K562 (cell line): ENCODE data around the gene TEAD4. TPM values are rescaled to one million over a fixed set of nuclear protein-coding genes. Genes with fewer than 3 reads are reported as not detected.

Source experiments
- CEBPG ChIP-seq, 3 experiments: fragments of 200-800 bp in 1 of 3; sonication (Bioruptor generic) in 1 of 3; sonication (generic) in 1 of 3; formaldehyde crosslinking in 1 of 3; IDR thresholded peaks in 2 of 3; conservative IDR thresholded peaks in 1 of 3; 2 replicates each; pipeline versions ENCODE4 v1.6.1 to v1.8.0; 2016 to 2022; ENCODE audit warnings: missing compliant biosample characterization in 2 of 3, missing genetic modification characterization in 2 of 3, mild to moderate bottlenecking in 1 of 3, missing genetic modification reagents in 1 of 3
- CHD7 ChIP-seq: fragments of 200-600 bp; sonication (generic); IDR thresholded peaks from one replicate; pipeline ENCODE4 v1.6.1; 2012; ENCODE audit warnings: mild to moderate bottlenecking, low read depth, low read length, inconsistent platforms
- CSDE1 ChIP-seq, 2 experiments: fragments of 450-650 bp; IDR thresholded peaks; 2 replicates each; pipeline ENCODE4 v1.6.1; 2016; ENCODE audit warnings: mild to moderate bottlenecking in 1 of 2
- DACH1 ChIP-seq: fragments of 450-650 bp; IDR thresholded peaks from 2 replicates; pipeline ENCODE4 v1.6.1; 2018; ENCODE audit not compliant: partially characterized antibody
- FUS ChIP-seq: fragments of 200-400 bp; formaldehyde crosslinking; optimal IDR thresholded peaks from 2 replicates; pipeline ENCODE3; 2017; ENCODE audit warnings: low read depth, low read length
- PBX2 ChIP-seq, 2 experiments: IDR thresholded peaks in 1 of 2; conservative IDR thresholded peaks in 1 of 2; 2 replicates each; pipeline ENCODE4 v1.6.1; 2016; ENCODE audit warnings: low read depth in 2 of 2, mild to moderate bottlenecking in 1 of 2, missing compliant biosample characterization in 1 of 2, missing genetic modification characterization in 1 of 2, moderate library complexity in 1 of 2
- RNF2 ChIP-seq: sonication (generic); IDR thresholded peaks from 2 replicates; pipeline ENCODE4 v1.6.1; 2016
- ZBTB5 ChIP-seq: fragments of 450-650 bp; IDR thresholded peaks from 2 replicates; pipeline ENCODE4 v1.6.1; 2017; ENCODE audit warnings: antibody characterized with exemption
- ZNF124 ChIP-seq: sonication (generic); formaldehyde crosslinking; IDR thresholded peaks from 2 replicates; pipeline ENCODE4 v1.8.1; 2022; ENCODE audit warnings: missing genetic modification reagents
- ZNF695 ChIP-seq: fragments of 450-650 bp; formaldehyde crosslinking; IDR thresholded peaks from 2 replicates; pipeline ENCODE4 v1.4.0; 2020; ENCODE audit warnings: mild to moderate bottlenecking, moderate library complexity
- ZNF699 ChIP-seq: fragments of 250-450 bp; sonication (Bioruptor Pico); IDR thresholded peaks from 2 replicates; pipeline ENCODE4 v1.8.0; 2021; ENCODE audit warnings: mild to moderate bottlenecking, moderate library complexity; ENCODE audit not compliant: insufficient replicate concordance
- polyA plus RNA-seq, 8 experiments: library from polyadenylated mRNA; depleted of rRNA in 4 of 8; stranded (reverse) in 5 of 8; unstranded in 3 of 8; fragments of >200 nt; fragmentation: Nextera tagmentation in 2 of 8; fragmentation: Illumina TruSeq in 1 of 8; extraction: Ambion mirVana in 2 of 8; extraction: Trizol in 1 of 8; gene quantifications; 2 replicates each; pipeline versions ENCODE4 v1.2.1 to v1.2.3, GENCODE V29; 2011 to 2014; ENCODE audit warnings: inconsistent platforms in 1 of 8, missing spikeins in 1 of 8
- total RNA-seq, 7 experiments: library from RNA; depleted of rRNA in 6 of 7; stranded (reverse); fragments of >200 nt in 6 of 7; fragmentation: Illumina TruSeq in 2 of 7; extraction: Trizol in 2 of 7; gene quantifications; 2 replicates each; pipeline versions ENCODE4 v1.2.1 to v1.2.3, GENCODE V29; 2011 to 2021; ENCODE audit warnings: low replicate concordance in 1 of 7

TEAD4 gene
- total and polyA plus RNA-seq, 9 of the 15 experiments (the other 6 are each of a cell fraction or from before 2014, with no cell fraction given): 0.82 to 40.0 (median 17.0) TPM

- no peak for TF ChIP-seq CHD7
- TF ChIP-seq CSDE1 (IDR thresholded peaks at IDR 0.05): no peak
- TF ChIP-seq ZNF124: no peak
- TF ChIP-seq ZBTB5: no peak
- TF ChIP-seq RNF2: no peak
- TF ChIP-seq FUS: no peak
- no peak for TF ChIP-seq PBX2 (CRISPR knock-in tag; IDR thresholded peaks at IDR 0.05; ENCODE audit: low read depth)
- TF ChIP-seq PBX2 (tag; conservative IDR thresholded peaks at IDR 0.05; ENCODE audit: low read depth): no peak
- TF ChIP-seq DACH1: no peak
- TF ChIP-seq ZNF695 (CRISPR knock-in tag): no peak
- TF ChIP-seq ZNF699 (CRISPR knock-in tag): no peak
- no peak for TF ChIP-seq CEBPG (CRISPR knock-in tag; IDR thresholded peaks at IDR 0.05)
- no peak for TF ChIP-seq CEBPG (tag; conservative IDR thresholded peaks at IDR 0.05 in 1 of 2, IDR thresholded peaks at IDR 0.05 in 1 of 2)
Observed at GRCh38 chr12:3081886-3082285, 122.7 kb downstream of the TEAD4 start (continued).
